ENCODE measurements around the gene MIEN1.
"Not testable (repeated sequence)": the region's sequence is repeated elsewhere in the genome, so short reads cannot be mapped to it uniquely, and the experiment has no call there.

MIEN1 gene

GRCh38 chr17:39739885-39740356 is 9.6 kb upstream of the MIEN1 start:
- no peak for DNase-seq

DNA sequence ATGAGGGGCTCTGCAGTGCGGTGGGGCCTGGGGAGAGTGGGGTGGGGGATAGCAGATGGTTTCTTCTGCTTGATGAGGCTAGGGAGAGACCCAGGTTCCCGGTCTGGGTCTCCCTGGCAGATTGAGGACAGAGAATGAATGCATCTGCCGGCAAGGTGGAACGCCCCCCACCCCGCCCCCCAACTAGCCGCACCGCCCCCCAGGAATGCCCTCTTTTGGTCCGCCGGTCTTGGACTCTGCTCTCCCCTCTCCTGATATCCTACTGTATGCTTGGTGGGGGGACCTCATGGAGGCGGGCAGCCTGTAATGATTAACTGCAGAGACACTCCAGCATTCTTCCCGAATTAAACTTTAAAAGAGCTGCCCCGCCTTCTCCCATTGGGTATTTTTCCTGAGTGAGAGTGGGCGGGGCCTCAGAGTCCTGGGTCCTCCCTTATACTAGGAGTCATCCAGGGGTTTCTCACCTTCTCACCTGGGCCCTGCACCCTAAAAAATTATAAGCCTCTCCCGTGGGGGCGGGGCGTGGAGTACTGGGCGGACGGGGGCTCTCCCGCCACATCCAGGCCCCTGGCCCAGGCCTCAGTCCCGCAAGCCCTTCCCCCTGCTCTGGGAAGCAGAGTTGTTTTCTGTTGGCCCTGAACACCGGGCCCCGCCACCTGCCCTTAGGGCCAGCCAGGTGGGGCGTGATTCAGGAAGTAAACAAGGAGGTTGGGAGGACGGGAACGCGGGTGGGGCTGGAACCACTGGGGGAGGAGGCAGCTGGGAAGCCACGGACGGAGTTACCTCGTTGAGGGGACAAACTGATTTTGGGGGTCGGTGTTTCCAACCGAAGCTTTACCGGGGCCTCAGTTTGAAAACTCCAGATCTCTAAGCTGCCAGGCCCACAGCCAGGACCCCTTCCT is 8.9 kb upstream of the MIEN1 start:
- no peak for DNase-seq

- peak; percentile 3 for DNase-seq
Measured at GRCh38 chr17:39738568-39738901, 8.2 kb upstream of the MIEN1 start.

GRCh38 chr17:39737760-39738567 is 7.6 kb upstream of the MIEN1 start, which contains the start of gene GRB7:
Gene GRB7, plus strand, starts transcription at chr17:39737938. Its CDS starts 4,364 bp downstream, at chr17:39742302.
- DNase-seq, result peak; percentile 11

DNA sequence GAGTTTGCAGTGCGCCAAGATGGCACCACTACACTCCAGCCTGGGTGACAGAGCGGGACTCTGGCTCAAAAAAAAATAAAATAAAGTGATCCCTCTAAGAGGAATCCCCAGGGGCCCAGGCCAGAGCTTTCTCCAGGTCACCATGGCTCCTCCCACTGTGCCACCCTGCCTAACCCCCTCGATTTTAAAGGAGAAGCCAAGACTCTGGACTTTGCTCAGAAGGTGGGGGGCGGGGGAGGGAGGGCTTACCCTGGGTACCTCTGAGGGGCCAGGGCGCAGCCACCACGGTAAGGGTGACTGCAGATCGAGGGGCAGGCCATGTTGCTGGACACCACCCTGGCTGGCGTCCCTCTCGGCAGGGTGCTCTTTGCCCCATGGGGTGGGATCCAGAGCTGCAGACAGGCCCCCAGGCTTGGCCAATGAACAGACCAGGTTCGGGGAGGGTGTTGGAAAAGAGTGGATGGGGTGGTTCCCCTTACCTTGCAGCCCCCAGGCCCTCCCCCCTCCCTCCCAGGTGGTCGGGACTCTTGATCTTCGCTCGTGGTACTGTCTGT is 7.0 kb upstream of the MIEN1 start:
- no peak for DNase-seq

- no peak for DNase-seq
Measured at GRCh38 chr17:39736319-39737165, 6.2 kb upstream of the MIEN1 start.

DNA sequence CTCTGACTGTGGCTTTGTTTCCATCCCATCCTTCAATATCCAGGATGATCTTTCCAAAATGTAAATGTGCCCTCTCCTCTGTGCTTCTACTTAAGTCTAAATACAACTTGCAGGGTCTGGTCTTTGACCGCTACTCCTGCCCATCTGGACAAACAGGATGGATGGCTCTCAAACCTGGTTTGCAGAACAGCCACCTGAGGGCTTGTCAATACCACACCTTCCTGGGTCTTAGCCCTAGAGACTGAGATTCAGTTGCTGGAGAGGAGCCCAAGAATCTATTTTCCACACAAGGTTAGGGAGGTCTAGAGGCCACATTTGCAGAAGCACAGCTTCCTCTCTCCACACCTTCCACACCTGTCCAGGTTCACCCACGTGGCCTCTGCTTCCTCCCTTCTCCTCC is 5.5 kb upstream of the MIEN1 start:
- no peak for DNase-seq

DNA sequence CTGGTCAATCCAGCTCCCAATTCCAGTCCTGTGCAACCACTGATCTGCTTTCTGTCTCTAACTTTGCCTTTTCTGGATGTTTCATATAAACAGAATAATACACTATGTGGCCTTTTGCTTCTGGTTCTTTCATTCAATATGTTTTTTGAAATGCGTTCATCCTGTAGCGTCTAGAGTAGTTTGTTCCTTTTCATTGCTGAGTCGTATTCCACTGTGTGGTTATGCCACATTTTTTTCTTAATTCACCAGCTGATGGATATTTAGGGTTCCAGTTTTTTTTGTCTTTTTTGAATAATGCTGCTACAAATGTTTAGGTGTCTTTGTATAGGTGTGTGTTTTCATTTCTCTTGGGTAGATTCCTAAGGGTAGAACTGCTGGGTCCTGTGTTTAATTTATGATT is 2.3 kb upstream of the MIEN1 start:
- DNase-seq, result no peak

DNA sequence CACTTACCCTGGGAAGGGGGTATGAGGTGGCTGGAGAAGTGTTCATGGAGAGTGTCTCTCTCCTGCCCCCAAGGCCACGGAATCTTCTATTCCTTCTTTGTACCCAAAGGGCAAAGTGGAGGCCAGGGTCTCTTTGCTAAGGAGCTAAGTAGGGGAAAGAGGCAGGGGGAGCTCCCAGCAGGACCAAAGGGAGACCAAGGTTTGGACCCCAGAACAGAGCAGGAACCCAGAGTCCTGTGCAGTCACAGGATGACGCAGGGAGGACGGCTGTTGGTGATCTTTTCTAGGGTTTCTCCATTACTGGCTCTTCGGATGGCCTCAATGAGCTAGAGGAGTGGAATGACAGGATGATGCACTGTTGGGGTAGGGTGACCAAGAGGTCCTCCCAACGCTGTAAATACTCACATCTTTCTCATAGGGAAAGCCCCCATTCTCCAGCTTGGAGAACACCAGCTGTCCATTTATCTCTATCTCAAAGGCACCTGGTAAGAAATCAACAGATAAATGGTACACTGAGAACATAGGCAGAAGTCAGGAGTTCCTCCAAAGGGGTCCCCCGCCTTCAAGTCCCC is 966 bp downstream of the MIEN1 start:
- no peak for DNase-seq

DNA sequence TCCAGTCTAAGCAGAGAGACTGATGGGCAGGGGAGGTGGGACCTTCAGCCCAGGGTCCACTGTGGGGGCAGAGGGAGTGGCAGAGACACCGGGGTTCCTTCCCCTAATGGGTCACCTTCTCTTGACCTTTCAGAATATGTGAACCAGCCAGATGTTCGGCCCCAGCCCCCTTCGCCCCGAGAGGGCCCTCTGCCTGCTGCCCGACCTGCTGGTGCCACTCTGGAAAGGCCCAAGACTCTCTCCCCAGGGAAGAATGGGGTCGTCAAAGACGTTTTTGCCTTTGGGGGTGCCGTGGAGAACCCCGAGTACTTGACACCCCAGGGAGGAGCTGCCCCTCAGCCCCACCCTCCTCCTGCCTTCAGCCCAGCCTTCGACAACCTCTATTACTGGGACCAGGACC is 2.8 kb downstream of the MIEN1 start:
- DNase-seq, result no peak

GRCh38 chr17:39726617-39727016 is 3.7 kb downstream of the MIEN1 start:
- DNase-seq, result no peak

GRCh38 chr17:39725923-39726322 is 4.4 kb downstream of the MIEN1 start:
- DNase-seq, result not testable (repeated sequence)

- DNase-seq, result no peak
Measured at GRCh38 chr17:39724731-39725130, 5.6 kb downstream of the MIEN1 start.

GRCh38 chr17:39722965-39723848 is 7.1 kb downstream of the MIEN1 start:
- DNase-seq, result no peak

DNA sequence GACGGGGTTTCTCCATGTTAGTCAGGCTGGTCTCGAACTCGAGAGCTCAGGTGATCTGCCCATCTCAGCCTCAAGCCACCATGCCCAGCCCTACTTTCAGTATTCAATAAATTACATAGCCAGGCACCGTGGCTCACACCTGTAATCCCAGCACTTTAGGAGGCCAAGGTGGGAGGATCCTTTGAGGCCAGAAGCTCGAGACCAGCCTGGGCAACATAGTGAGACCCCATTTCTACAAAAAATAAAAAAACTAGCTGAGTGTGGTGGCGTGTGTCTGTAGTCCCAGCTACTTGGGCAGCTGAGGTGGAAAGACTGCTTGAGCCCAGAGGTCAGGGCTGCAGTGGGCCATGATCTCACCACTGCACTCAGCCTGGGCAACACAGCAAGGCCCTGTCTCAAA is 8.2 kb downstream of the MIEN1 start:
- no peak for DNase-seq

GRCh38 chr17:39719563-39720355 is 10.6 kb downstream of the MIEN1 start:
- DNase-seq, result no peak

GRCh38 chr17:39717660-39718059 is 12.7 kb downstream of the MIEN1 start:
- DNase-seq, result no peak

- no peak for DNase-seq
Measured at GRCh38 chr17:39716879-39717536, 13.3 kb downstream of the MIEN1 start.

- DNase-seq, result no peak
Measured at GRCh38 chr17:39716073-39716818, 14.1 kb downstream of the MIEN1 start.
